Gastrocnemius medialis (tissue), 4 donors: ENCODE measurements around the gene ICAM3.

Experiments
- POLR2A ChIP-seq, 2 donors: fragments of 450-650 bp; IDR thresholded peaks; one replicate each; pipeline ENCODE4 v1.6.1; 2017; ENCODE audit warnings: antibody characterized with exemption in 2 of 2, mild to moderate bottlenecking in 2 of 2, moderate library complexity in 2 of 2
- TF ChIP-seq, protein P1 (sequence below), 5 experiments: fragments of 450-650 bp in 3 of 5; fragments of 200-600 bp in 2 of 5; sonication (generic) in 2 of 5; IDR thresholded peaks in 4 of 5; conservative IDR thresholded peaks in 1 of 5; 1 replicate in 4 of 5; 2 replicates in 1 of 5; pipeline ENCODE4 v1.5.1; 2016 to 2019; ENCODE audit warnings: antibody characterized with exemption in 5 of 5, mild to moderate bottlenecking in 3 of 5, moderate library complexity in 3 of 5

DNA sequence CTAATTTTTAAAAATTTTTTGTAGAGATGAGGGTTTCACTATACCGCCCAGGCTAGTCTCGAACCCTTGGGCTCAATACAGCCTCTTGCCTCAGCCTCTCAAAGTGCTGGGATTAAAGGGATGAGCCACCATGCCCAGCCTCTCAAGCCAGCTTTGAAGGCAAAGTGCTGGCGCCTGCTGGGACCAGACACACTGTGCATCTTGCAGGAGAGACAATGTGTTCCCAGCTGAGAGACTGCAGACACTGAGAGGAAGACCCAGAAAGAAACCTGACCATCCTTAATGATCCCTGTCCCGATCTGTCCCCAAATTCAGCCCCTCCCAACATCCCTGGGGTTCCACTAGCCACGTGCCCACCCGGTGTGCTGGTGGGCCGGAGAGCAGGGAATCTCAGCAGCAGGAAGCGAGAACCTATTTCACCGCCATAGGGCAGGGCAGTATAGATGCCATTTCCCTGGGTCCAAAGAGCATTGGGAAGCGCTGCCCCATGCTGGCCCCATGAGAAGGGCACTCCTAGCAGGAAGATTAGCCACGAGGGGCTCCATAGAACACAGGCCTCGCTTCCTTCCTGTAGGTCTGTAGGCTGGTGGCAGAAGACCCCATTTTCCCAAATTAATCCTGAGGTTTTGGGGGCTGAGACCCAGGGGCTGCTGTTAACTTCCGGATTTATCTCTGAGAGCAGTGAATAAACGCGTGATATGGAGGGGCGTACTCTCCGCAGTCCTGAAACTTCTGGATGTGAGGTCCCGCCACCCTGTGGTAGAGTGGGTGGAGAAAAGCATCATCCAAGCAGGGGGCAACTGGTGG, 7.1 kb downstream of the ICAM3 start:
- TF ChIP-seq, protein P1, sequence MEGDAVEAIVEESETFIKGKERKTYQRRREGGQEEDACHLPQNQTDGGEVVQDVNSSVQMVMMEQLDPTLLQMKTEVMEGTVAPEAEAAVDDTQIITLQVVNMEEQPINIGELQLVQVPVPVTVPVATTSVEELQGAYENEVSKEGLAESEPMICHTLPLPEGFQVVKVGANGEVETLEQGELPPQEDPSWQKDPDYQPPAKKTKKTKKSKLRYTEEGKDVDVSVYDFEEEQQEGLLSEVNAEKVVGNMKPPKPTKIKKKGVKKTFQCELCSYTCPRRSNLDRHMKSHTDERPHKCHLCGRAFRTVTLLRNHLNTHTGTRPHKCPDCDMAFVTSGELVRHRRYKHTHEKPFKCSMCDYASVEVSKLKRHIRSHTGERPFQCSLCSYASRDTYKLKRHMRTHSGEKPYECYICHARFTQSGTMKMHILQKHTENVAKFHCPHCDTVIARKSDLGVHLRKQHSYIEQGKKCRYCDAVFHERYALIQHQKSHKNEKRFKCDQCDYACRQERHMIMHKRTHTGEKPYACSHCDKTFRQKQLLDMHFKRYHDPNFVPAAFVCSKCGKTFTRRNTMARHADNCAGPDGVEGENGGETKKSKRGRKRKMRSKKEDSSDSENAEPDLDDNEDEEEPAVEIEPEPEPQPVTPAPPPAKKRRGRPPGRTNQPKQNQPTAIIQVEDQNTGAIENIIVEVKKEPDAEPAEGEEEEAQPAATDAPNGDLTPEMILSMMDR (IDR thresholded peaks at IDR 0.05 in 4 of 5, conservative IDR thresholded peaks at IDR 0.05 in 1 of 5), result peak in 1 of 5 experiments; percentile 7
- no peak for TF ChIP-seq POLR2A (IDR thresholded peaks at IDR 0.05)
